GM13977 (cell line): ENCODE measurements around the gene ZNF536.
"Not testable (repeated sequence)": the region's sequence is repeated elsewhere in the genome, so short reads cannot be mapped to it uniquely, and the experiment has no call there.

ENCODE experiments used
- DNase-seq: peaks from one replicate; pipeline ENCODE4 v3.0.0; 2012; ENCODE audit warnings: low spot score
- in situ Hi-C: fragments of 300-500 bp; cut with MboI; formaldehyde crosslinking; loops from one replicate; pipeline ENCODE4 v1.12.0; 2022; ENCODE audit warnings: low sequenced_read_pairs, low pct_unique_long_range_greater_than_20kb, mixed read lengths, inconsistent platforms; ENCODE audit not compliant: unreplicated experiment
- TF ChIP-seq, protein P1 (sequence below): IDR thresholded peaks from 2 replicates; pipeline ENCODE4 v1.5.1; 2012; ENCODE audit warnings: mild to moderate bottlenecking, control low read depth; ENCODE audit not compliant: insufficient read depth; ENCODE audit errors: extremely low read depth, missing control alignments

ZNF536 gene

GRCh38 chr19:30341611-30342201 is 30.5 kb upstream of the ZNF536 start:
- in situ Hi-C loops, result no loop called here
- TF ChIP-seq, protein P1, sequence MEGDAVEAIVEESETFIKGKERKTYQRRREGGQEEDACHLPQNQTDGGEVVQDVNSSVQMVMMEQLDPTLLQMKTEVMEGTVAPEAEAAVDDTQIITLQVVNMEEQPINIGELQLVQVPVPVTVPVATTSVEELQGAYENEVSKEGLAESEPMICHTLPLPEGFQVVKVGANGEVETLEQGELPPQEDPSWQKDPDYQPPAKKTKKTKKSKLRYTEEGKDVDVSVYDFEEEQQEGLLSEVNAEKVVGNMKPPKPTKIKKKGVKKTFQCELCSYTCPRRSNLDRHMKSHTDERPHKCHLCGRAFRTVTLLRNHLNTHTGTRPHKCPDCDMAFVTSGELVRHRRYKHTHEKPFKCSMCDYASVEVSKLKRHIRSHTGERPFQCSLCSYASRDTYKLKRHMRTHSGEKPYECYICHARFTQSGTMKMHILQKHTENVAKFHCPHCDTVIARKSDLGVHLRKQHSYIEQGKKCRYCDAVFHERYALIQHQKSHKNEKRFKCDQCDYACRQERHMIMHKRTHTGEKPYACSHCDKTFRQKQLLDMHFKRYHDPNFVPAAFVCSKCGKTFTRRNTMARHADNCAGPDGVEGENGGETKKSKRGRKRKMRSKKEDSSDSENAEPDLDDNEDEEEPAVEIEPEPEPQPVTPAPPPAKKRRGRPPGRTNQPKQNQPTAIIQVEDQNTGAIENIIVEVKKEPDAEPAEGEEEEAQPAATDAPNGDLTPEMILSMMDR, result no peak
- DNase-seq, result no peak

GRCh38 chr19:30342901-30343300 is 29.3 kb upstream of the ZNF536 start:
- in situ Hi-C loops, result no loop called here
- TF ChIP-seq, protein P1, result no peak
- DNase-seq, result no peak

- in situ Hi-C loops, result no loop called here
- DNase-seq, result no peak
- TF ChIP-seq, protein P1, result no peak
Observed at GRCh38 chr19:30344446-30345425, 27.4 kb upstream of the ZNF536 start.

- no peak for DNase-seq
- in situ Hi-C loops, result no loop called here
- TF ChIP-seq, protein P1, result no peak
Observed at GRCh38 chr19:30345686-30346085, 26.5 kb upstream of the ZNF536 start.

DNA sequence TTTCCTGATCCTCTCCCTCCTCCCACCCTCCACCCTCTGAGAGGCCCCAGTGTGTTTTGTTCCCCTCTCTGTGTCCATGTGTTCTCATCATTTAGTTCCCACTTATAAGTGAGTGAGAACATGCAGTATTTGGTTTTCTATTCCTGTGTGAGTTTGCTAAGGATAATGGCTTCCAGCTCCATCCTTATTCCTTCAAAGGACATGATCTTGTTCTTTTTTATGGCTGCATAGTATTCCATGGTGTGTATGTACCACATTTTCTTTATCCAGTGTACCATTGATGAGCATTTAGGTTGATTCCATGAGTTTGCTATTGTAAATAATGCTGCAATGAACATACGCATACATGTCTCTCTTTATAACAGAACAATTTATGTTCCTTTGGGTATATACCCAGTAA is 25.7 kb upstream of the ZNF536 start:
- in situ Hi-C loops, DNase-seq: not testable (repeated sequence)

DNA sequence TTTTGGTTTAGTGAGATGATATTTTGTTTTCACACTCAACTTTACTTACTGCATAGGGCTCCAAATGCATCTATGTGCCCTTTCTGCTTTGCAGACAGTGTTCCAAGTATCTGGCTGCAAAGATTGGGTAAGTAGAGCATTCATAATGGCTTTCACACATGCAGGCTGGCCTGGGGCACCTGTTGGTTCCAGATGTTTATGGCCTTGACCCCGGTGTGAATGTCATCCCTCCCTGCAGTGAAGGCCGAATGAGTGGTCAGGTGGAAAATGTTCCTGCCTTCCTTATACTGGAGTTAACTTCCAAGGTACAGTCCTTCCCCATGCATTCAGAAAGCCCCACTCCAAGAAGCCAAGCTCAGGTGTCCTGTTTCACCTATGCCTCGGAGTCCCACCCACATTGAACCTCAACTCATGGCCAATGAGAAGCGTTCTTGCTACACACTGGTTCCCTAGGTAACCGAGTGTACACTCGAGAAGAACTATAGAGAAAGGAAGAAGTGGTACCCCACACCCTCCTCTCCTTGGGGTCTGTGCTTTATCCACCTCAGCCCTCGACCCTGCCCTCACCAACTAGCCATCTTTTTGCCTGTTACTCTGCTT is 23.0 kb upstream of the ZNF536 start:
- TF ChIP-seq, protein P1, result no peak
- in situ Hi-C loops, result no loop called here
- DNase-seq, result no peak
